ENCODE results near the gene HOXD4.

GRCh38 chr2:176122683-176123410 is 28.5 kb upstream of the HOXD4 start, which contains the start of gene HOXD9:
- TF ChIP-seq TAF1 (IDR thresholded peaks at IDR 0.05; ENCODE audit: borderline replicate concordance, insufficient read depth, low read length) (no peak), POLR2AphosphoS5 (IDR thresholded peaks at IDR 0.05; ENCODE audit: low read depth, low read length) (no peak)
